ENCODE measurements around the gene SNX30. TPM values are rescaled to one million over a fixed set of nuclear protein-coding genes. Genes with fewer than 3 reads are reported as not detected.

The SNX30 gene
- total RNA-seq, 2 experiments from 2014 or later, result 13.5 to 19.8 TPM

GRCh38 chr9:112789891-112790774 lies 39.6 kb downstream of the SNX30 start:
- Histone ChIP-seq H3K79me2 (ENCODE audit: insufficient read depth, low read depth, low read length) (0 out of 2 replicates have a peak, but pooled peaks cover 4% of the 10 kb centered on the region), H3K9me3 (ENCODE audit: low read length) (no peaks in the 10 kb centered on the region), H2AFZ (ENCODE audit: low read length) (no peak overlapping the region), H3K27ac (ENCODE audit: low read depth, low read length, poor library complexity, severe bottlenecking) (no peak overlapping the region), H3K4me3 (ENCODE audit: low read depth, low read length, poor library complexity, severe bottlenecking) (no peak overlapping the region), H3K4me1 (ENCODE audit: insufficient read depth, low read length, poor library complexity, severe bottlenecking) (peaks cover 17% of the 10 kb centered on the region), H3K9me2 (ENCODE audit: insufficient read depth, low read length) (no peaks in the 10 kb centered on the region), H3K4me2 (ENCODE audit: low read length) (no peak overlapping the region), H3K36me3 (ENCODE audit: insufficient read depth, low read length) (no peaks in the 10 kb centered on the region), H4K20me1 (ENCODE audit: insufficient read depth, low read length) (peaks cover 6% of the 10 kb centered on the region; the same call in 1 of the 2 replicates)
- CTCF ChIA-PET (ENCODE audit: unreplicated experiment), result interaction anchor here (0.5 kb wide), 1 partner anchor 37 kb away, joined by 3 read pairs; no protein-coding TSS in a partner anchor
- TF ChIP-seq EZH2phosphoT487 (IDR thresholded peaks at IDR 0.05; ENCODE audit: borderline replicate concordance, low read depth, low read length) (no peak), CTCF (conservative IDR thresholded peaks at IDR 0.05; ENCODE audit: low read length) (no peak)
- POLR2A ChIA-PET, result interaction anchor here (0.6 to 0.8 kb wide), 2 partner anchors 17 to 296 kb away, joined by 3 to 4 read pairs; no protein-coding TSS in a partner anchor
- intact Hi-C loops (cut with micrococcal nuclease; ENCODE audit: unreplicated experiment), result loop anchor here (5.0 to 10.0 kb wide), 3 partner anchors 215 to 695 kb away; no protein-coding TSS in a partner anchor
- DNase-seq (ENCODE audit: low spot score), result no peak
- no TSS peak for BruUV-seq (replicated peaks)

GRCh38 chr9:112792670-112793069 lies 42.1 kb downstream of the SNX30 start:
- Histone ChIP-seq H3K4me1 (ENCODE audit: insufficient read depth, low read length, poor library complexity, severe bottlenecking) (peaks cover 4% of the 10 kb centered on the region), H3K27ac (ENCODE audit: low read depth, low read length, poor library complexity, severe bottlenecking) (no peak overlapping the region), H3K79me2 (ENCODE audit: insufficient read depth, low read depth, low read length) (0 out of 2 replicates have a peak, but pooled peaks cover 4% of the 10 kb centered on the region), H3K4me3 (ENCODE audit: low read depth, low read length, poor library complexity, severe bottlenecking) (no peak overlapping the region), H3K9me2 (ENCODE audit: insufficient read depth, low read length) (no peaks in the 10 kb centered on the region), H4K20me1 (ENCODE audit: insufficient read depth, low read length) (peaks cover 6% of the 10 kb centered on the region; the same call in 1 of the 2 replicates), H3K9me3 (ENCODE audit: low read length) (no peaks in the 10 kb centered on the region), H2AFZ (ENCODE audit: low read length) (no peak overlapping the region), H3K36me3 (ENCODE audit: insufficient read depth, low read length) (no peaks in the 10 kb centered on the region), H3K4me2 (ENCODE audit: low read length) (no peak overlapping the region)
- intact Hi-C loops (cut with micrococcal nuclease; ENCODE audit: unreplicated experiment), result loop anchor here (1.0 to 10.0 kb wide), 4 partner anchors 75 to 698 kb away; no protein-coding TSS in a partner anchor
- CTCF ChIA-PET (ENCODE audit: unreplicated experiment), result interaction anchor here (0.5 to 0.6 kb wide), 2 partner anchors 126 to 766 kb away, joined by 3 read pairs; no protein-coding TSS in a partner anchor
- DNase-seq (ENCODE audit: low spot score), result no peak
- TF ChIP-seq CTCF (conservative IDR thresholded peaks at IDR 0.05; ENCODE audit: low read length) (no peak), EZH2phosphoT487 (IDR thresholded peaks at IDR 0.05; ENCODE audit: borderline replicate concordance, low read depth, low read length) (no peak)
- no TSS peak for BruUV-seq (replicated peaks)
- POLR2A ChIA-PET, result interaction anchor here (0.6 to 1.0 kb wide), 3 partner anchors 74 to 807 kb away, joined by 3 to 7 read pairs (median 3); no protein-coding TSS in a partner anchor
